Measurements from ENCODE around the gene MRPL40. TPM values are rescaled to one million over a fixed set of nuclear protein-coding genes. Genes with fewer than 3 reads are reported as not detected.

Gene MRPL40
- total RNA-seq, 1 donor from 2014 or later = 29.6 TPM

DNA sequence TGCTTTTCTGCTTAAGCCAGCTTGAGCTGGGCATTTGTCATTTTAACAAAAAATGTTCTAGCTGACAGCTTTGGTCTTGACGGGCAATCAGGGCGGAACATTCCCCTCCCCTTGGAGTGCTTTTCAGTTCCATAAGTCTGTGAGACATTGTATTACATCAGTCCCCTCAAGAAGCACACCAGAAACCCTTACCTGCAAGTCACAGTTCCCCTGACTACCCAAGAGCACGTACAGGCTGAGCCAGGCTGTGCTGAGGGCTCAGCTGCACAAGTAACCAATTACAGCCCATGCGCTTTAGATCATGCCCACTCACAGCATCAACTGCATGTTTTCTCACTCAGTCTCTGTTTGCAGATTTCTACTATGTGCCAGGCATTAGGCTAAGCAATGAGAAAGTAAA lies 19.9 kb upstream of the MRPL40 start:
- Mint-ChIP-seq H3K36me3 (ENCODE audit: unreplicated experiment) (peaks cover 20% of the 10 kb centered on the region), H3K27ac (ENCODE audit: unreplicated experiment) (no peak overlapping the region), H3K4me3 (ENCODE audit: unreplicated experiment) (no peak overlapping the region), H3K27me3 (ENCODE audit: unreplicated experiment) (no peaks in the 10 kb centered on the region), H3K4me1 (ENCODE audit: unreplicated experiment) (peaks cover 1% of the 10 kb centered on the region), H3K9me3 (ENCODE audit: unreplicated experiment) (no peaks in the 10 kb centered on the region)
- DNase-seq (ENCODE audit: extremely low spot score, unreplicated experiment) = no peak
- TF ChIP-seq, protein P1, sequence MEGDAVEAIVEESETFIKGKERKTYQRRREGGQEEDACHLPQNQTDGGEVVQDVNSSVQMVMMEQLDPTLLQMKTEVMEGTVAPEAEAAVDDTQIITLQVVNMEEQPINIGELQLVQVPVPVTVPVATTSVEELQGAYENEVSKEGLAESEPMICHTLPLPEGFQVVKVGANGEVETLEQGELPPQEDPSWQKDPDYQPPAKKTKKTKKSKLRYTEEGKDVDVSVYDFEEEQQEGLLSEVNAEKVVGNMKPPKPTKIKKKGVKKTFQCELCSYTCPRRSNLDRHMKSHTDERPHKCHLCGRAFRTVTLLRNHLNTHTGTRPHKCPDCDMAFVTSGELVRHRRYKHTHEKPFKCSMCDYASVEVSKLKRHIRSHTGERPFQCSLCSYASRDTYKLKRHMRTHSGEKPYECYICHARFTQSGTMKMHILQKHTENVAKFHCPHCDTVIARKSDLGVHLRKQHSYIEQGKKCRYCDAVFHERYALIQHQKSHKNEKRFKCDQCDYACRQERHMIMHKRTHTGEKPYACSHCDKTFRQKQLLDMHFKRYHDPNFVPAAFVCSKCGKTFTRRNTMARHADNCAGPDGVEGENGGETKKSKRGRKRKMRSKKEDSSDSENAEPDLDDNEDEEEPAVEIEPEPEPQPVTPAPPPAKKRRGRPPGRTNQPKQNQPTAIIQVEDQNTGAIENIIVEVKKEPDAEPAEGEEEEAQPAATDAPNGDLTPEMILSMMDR (IDR thresholded peaks at IDR 0.05) = no peak

DNA sequence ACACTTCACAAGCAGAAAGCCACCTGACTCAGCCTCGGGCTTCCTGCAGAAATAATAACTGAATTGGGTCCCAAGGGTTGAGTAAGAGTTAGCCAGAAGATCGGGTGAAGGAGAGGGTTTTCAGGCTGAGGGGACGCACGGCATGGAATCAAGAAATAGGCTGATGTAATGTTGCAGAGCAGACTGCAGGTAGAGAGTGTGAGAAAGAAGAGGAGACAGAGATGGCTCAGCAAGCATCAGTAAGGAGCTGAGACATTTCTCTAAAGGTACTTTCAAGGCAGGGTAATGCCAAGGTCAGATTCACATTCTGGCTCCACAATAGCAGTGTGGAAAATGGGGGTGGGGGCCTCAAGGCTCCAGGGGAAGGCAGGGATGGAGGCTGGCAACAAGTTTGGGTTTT lies 19.4 kb upstream of the MRPL40 start:
- Mint-ChIP-seq H3K27ac (ENCODE audit: unreplicated experiment) (no peak overlapping the region), H3K27me3 (ENCODE audit: unreplicated experiment) (no peaks in the 10 kb centered on the region), H3K4me1 (ENCODE audit: unreplicated experiment) (peaks cover 1% of the 10 kb centered on the region), H3K4me3 (ENCODE audit: unreplicated experiment) (no peak overlapping the region), H3K9me3 (ENCODE audit: unreplicated experiment) (no peaks in the 10 kb centered on the region), H3K36me3 (ENCODE audit: unreplicated experiment) (peaks cover 19% of the 10 kb centered on the region)
- no peak for DNase-seq (ENCODE audit: extremely low spot score, unreplicated experiment)
- TF ChIP-seq, protein P1 (IDR thresholded peaks at IDR 0.05) = no peak

DNA sequence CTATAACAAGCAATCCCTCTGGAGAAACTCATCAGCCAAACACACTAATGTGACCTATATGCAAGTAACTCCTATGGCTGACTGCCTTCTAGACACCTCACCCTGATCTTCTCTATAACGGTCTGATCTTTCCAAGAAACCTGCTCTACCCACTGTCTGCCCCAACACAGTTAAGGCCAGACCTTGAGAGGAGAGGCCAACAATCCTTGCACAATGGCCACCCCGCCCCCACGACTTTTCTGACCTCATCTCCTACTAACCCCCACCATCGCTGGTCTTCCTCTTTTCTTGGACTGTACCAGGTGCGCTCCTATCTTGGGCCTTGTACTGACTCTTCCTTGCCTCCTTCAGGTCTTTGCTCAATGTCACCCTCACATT lies 13.3 kb upstream of the MRPL40 start:
- no peak overlapping the region for H3K27ac Mint-ChIP-seq (ENCODE audit: unreplicated experiment)
- H3K36me3 Mint-ChIP-seq (ENCODE audit: unreplicated experiment) = peaks cover 8% of the 10 kb centered on the region
- H3K4me3 Mint-ChIP-seq (ENCODE audit: unreplicated experiment) = no peak overlapping the region
- no peaks in the 10 kb centered on the region for H3K27me3 Mint-ChIP-seq (ENCODE audit: unreplicated experiment)
- H3K9me3 Mint-ChIP-seq (ENCODE audit: unreplicated experiment) = no peaks in the 10 kb centered on the region
- no peak for DNase-seq (ENCODE audit: extremely low spot score, unreplicated experiment)
- peaks cover 20% of the 10 kb centered on the region for H3K4me1 Mint-ChIP-seq (ENCODE audit: unreplicated experiment)
- TF ChIP-seq, protein P1 (IDR thresholded peaks at IDR 0.05) = no peak

DNA sequence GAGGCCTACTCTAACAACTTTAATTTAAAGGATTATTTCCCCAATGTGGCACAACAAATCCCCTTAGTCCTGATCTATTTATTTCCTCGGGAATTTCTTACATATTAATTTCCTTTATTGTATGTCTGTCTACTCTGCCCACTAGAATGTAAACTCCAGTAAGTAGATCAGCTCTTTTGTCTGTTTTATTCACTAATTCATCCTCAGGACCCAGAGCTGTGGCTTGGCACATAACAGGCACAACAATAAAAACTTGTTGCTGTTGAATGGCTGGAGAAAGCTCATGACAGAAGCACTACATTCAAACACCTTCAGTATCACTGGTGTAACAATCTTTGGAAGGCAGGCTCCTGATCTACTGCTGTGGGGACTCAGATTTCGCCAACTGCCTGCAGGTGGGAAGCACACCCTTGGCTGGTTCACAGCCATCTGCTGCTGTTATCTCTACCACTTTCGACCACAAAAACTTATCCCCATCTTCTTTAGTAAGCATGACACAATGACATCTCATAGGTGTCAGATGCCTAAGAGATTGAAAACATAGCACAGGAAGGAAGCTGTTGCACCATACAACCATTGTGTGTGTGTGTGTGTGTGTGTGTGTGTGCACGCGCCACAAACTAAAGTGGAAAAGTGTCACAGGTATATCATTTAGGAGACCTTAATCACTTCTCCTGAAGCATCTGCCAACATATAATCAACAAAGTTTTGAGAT lies 12.7 kb upstream of the MRPL40 start:
- Mint-ChIP-seq H3K27me3 (ENCODE audit: unreplicated experiment) (no peaks in the 10 kb centered on the region), H3K36me3 (ENCODE audit: unreplicated experiment) (peaks cover 8% of the 10 kb centered on the region), H3K4me3 (ENCODE audit: unreplicated experiment) (no peak overlapping the region), H3K27ac (ENCODE audit: unreplicated experiment) (no peak overlapping the region), H3K4me1 (ENCODE audit: unreplicated experiment) (peaks cover 20% of the 10 kb centered on the region), H3K9me3 (ENCODE audit: unreplicated experiment) (no peaks in the 10 kb centered on the region)
- no peak for DNase-seq (ENCODE audit: extremely low spot score, unreplicated experiment)
- TF ChIP-seq, protein P1 (IDR thresholded peaks at IDR 0.05) = no peak

DNA sequence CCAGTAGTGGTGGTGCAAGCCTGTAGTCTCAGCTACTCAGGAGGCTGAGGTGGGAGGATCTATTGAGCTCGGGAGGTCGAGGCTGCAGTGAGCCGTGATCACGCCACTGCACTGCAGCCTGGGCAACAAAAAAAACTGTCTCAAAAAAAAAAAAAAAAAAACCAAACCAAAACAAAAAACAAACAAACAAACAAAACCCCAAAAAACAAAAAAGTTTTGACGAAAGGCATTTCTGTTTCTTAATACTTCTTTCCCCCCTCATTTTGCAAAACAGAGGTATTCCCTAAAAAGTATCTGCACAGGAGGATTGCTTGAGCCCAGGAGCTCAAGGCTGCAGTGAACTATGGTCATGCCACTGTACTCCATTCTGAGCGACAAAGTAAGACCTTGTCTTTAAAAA lies 12.0 kb upstream of the MRPL40 start:
- H3K4me3 Mint-ChIP-seq (ENCODE audit: unreplicated experiment) = no peak overlapping the region
- peak overlapping the region; percentile 8 for H3K27ac Mint-ChIP-seq (ENCODE audit: unreplicated experiment)
- H3K4me1 Mint-ChIP-seq (ENCODE audit: unreplicated experiment) = peaks cover 20% of the 10 kb centered on the region
- H3K36me3 Mint-ChIP-seq (ENCODE audit: unreplicated experiment) = peaks cover 8% of the 10 kb centered on the region
- TF ChIP-seq, protein P1 (IDR thresholded peaks at IDR 0.05) = no peak
- H3K27me3 Mint-ChIP-seq (ENCODE audit: unreplicated experiment) = no peaks in the 10 kb centered on the region
- no peak for DNase-seq (ENCODE audit: extremely low spot score, unreplicated experiment)
- no peaks in the 10 kb centered on the region for H3K9me3 Mint-ChIP-seq (ENCODE audit: unreplicated experiment)
